Medulla oblongata (tissue), 1 donor: ENCODE results near the gene CEMP1.
"Not testable (repeated sequence)": the region's sequence is repeated elsewhere in the genome, so short reads cannot be mapped to it uniquely, and the experiment has no call there.

Experiments
- DNase-seq: peaks from one replicate; pipeline ENCODE4 v3.0.0-alpha.2; 2015; ENCODE audit errors: extremely low spot score

The CEMP1 gene

GRCh38 chr16:2537451-2538379 lies 6.5 kb upstream of the CEMP1 start, which contains the start of gene PDPK1:
TSS of gene PDPK1 (plus strand) at chr16:2538021. CDS start at chr16:2538113, 92 bp downstream.
- peak; percentile 97 for DNase-seq

GRCh38 chr16:2535625-2536013 lies 4.4 kb upstream of the CEMP1 start:
- DNase-seq: no peak

GRCh38 chr16:2534335-2534734 lies 3.1 kb upstream of the CEMP1 start:
- not testable (repeated sequence) for DNase-seq

- DNase-seq: no peak
Observed at GRCh38 chr16:2533912-2534311, 2.7 kb upstream of the CEMP1 start.

GRCh38 chr16:2533142-2533755 lies 2.0 kb upstream of the CEMP1 start:
- not testable (repeated sequence) for DNase-seq

GRCh38 chr16:2532494-2533141 lies 1.4 kb upstream of the CEMP1 start:
- DNase-seq: peak; percentile 64

- peak; percentile 98 for DNase-seq
Observed at GRCh38 chr16:2531696-2532493, 687 bp upstream of the CEMP1 start.

GRCh38 chr16:2530629-2531318 lies 434 bp downstream of the CEMP1 start:
- DNase-seq: no peak

- DNase-seq: no peak
Observed at GRCh38 chr16:2529961-2530628, 1.1 kb downstream of the CEMP1 start.

- DNase-seq: no peak
Observed at GRCh38 chr16:2529061-2529931, 1.9 kb downstream of the CEMP1 start.

GRCh38 chr16:2528161-2529060 lies 2.8 kb downstream of the CEMP1 start:
- DNase-seq: no peak

GRCh38 chr16:2527784-2528100 lies 3.5 kb downstream of the CEMP1 start:
- DNase-seq: no peak

GRCh38 chr16:2527071-2527783 lies 4.0 kb downstream of the CEMP1 start:
- no peak for DNase-seq

GRCh38 chr16:2526135-2526534 lies 5.1 kb downstream of the CEMP1 start:
- DNase-seq: no peak

- no peak for DNase-seq
Observed at GRCh38 chr16:2524339-2524938, 6.8 kb downstream of the CEMP1 start.

- no peak for DNase-seq
Observed at GRCh38 chr16:2523801-2524231, 7.4 kb downstream of the CEMP1 start.

- DNase-seq: no peak
Observed at GRCh38 chr16:2520784-2521531, 10.2 kb downstream of the CEMP1 start.
